ENCODE data around the gene PTPN1.
"Not testable (repeated sequence)": the region's sequence is repeated elsewhere in the genome, so short reads cannot be mapped to it uniquely, and the experiment has no call there.

The PTPN1 gene

DNA sequence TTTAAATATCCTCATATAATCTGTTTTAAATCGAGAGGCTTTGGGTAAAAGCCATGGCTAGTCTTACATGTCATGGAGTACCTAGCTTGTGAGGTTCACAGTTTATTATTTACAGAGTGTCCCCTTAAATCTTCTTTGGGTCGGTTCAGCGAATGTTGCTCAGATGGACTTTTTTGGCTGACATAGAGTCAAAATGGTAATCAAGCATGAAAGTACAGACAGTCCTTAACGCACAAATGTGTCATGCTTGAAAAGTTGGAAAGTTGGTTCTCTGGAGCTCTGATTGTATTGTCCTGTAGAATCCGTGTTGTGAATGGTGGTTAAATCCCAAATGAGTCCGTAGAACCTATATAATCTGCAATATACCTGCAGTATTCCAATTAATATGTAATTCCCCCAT is 22.0 kb downstream of the PTPN1 start:
- DNase-seq (ENCODE audit: low read depth): no peak

- no peak for DNase-seq (ENCODE audit: low read depth)
These were observed 22.9 kb downstream of the PTPN1 start for GRCh38 chr20:50533061-50533460.

DNA sequence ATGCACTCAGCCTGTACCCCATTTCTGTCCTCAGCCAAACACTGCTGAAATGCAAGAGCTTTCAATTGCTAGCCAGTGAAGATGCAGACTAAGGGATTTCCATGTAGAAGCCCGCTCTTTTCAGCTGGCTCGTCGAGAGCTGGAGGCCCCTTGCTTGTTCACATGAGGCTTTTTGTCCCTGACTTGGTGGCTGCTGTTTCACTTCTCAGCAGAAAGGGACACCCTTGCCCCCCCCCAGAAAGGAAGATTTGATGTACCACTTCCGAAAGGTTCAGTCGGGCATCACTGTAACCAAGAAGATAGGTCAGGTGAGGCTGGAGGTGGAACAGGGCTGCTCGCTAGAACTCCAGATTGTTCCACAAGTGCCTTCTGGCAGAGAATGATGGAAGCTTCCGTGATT is 23.3 kb downstream of the PTPN1 start:
- no peak for DNase-seq (ENCODE audit: low read depth)

- no peak for DNase-seq (ENCODE audit: low read depth)
These were observed 24.4 kb downstream of the PTPN1 start for GRCh38 chr20:50534567-50534966.

- no peak for DNase-seq (ENCODE audit: low read depth)
These were observed 25.0 kb downstream of the PTPN1 start for GRCh38 chr20:50535162-50535561.

DNA sequence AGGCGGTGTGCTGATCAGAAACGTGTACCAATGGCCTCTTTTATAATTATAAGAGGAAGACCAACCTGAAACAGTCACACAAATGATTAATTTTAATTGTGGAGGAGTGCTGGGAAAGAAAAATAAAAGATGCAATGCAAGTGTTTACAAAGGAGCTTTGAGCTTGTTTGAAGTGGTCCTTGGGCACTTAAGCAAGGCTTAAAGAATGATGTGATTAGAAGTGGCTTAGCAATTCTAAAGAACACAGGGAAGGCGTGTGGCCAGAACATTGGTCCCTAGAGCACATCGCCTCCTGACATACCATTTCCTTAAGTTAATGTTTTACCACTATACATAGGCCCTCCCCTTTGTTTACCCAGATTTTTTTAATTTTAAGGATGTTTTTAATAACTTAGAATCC is 26.1 kb downstream of the PTPN1 start:
- no peak for DNase-seq (ENCODE audit: low read depth)

DNA sequence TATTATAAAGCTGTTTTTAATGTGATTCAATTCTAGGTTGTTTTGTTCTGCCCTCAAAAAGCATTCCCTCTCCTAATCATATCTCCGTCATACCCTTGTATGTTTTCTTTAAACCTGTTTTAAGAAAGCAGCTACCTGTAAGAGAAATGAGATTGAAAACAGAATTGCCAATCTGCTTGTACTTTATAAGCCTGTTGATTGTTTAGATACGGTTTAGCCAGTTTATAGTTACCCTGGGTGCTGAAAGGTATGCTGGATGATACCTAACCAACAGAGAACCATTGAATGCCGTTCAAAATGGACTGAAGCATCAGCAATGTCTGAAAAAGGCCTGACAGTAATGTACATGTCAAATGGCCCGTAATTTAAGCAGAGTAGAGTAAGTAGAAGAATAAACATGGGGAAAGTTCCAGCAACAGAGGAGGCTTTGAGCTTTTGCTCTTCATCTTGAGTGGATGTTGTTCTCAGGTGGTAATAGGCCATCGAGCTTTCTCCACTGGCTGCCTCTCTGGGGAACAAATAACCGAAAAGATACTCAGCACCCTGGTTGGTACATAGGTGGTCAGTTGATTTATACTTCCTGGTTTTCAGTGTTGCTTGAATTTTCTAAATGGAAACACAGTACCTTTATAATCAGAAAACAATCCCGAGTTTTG is 27.5 kb downstream of the PTPN1 start:
- no peak for DNase-seq (ENCODE audit: low read depth)

DNA sequence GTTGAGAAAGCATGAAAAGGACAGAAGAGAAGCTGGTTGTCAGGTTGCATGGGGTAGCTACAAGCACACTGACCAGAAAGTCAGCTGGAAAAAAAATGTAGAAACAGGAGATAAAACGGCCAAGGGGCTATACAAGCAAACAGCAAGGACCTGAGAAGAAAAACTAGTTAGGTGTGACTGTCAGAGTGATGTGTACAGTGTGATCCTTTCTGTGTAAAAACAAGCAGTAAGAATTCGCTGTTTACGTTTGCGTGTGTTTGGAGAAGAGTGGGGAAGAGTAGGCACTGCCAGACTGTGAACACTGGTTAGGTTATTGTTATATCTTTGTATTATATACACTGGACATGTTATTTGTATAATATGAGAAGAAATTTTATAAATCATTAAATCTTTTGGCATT is 28.1 kb downstream of the PTPN1 start:
- no peak for DNase-seq (ENCODE audit: low read depth)

- not testable (repeated sequence) for DNase-seq (ENCODE audit: low read depth)
These were observed 29.6 kb downstream of the PTPN1 start for GRCh38 chr20:50539798-50540197.

GRCh38 chr20:50540620-50541605 is 30.7 kb downstream of the PTPN1 start:
- DNase-seq (ENCODE audit: low read depth): peak; percentile 99

- no peak for DNase-seq (ENCODE audit: low read depth)
These were observed 31.4 kb downstream of the PTPN1 start for GRCh38 chr20:50541606-50542041.

- no peak for DNase-seq (ENCODE audit: low read depth)
These were observed 33.1 kb downstream of the PTPN1 start for GRCh38 chr20:50543326-50543725.

DNA sequence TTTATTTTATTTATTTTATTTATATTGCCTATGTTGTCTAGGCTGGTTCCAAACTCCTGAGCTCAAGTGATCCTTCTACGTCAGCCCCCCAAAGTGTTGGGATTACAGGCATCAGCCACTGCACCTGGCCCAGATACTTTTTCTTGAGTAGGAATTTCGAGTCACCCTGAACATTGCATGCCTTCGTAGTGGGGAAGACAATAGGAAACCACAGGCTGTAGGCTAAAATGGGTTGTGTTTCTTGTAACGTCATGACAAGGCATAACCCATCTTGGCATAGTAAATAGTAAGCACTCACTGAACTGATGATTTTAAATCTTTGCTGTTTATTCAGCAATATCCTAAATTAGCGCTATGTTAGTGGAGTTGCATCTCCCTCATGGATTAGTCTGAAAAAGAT is 34.9 kb downstream of the PTPN1 start:
- no peak for DNase-seq (ENCODE audit: low read depth)

- no peak for DNase-seq (ENCODE audit: low read depth)
These were observed 36.6 kb downstream of the PTPN1 start for GRCh38 chr20:50546729-50547314.

DNA sequence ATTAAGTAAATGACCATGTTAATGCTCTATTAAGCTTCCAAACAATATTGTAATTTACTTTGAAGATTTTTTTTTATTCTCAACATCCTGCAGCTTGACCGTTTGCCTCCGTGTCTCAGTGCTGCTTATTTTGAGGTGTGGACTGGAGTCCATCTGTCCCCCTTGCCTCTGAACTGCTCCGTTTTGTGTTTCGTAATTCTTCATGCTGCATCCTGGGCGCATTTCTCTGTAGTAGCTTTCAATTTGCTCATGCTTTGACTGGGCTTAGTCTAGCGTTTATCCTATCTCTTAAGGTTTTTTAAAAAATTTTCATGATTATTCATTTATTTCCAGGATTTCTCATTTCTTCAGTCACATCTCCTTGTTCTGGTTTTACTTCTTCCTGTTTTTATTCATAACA is 37.8 kb downstream of the PTPN1 start:
- DNase-seq (ENCODE audit: low read depth): no peak

GRCh38 chr20:50548396-50548795 is 38.2 kb downstream of the PTPN1 start:
- no peak for DNase-seq (ENCODE audit: low read depth)

DNA sequence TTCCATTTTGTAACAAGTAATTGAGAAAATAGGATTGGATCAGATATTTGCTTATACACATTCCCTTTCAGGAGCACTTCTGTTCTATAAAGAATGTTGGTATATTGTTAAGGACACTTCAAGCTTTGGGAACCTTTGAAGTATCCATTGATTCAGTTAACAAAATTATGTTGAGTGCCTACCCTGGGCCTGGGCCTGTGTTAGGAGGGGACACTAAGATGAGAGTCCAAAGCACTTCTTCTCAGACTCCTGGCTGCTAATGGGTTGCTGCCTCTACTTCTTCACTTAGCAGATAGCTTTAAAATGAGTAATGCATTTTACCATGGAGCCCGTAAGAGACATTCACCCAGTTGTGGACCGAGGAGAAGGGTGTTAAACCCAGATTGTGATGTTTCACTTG is 40.3 kb downstream of the PTPN1 start:
- no peak for DNase-seq (ENCODE audit: low read depth)

DNA sequence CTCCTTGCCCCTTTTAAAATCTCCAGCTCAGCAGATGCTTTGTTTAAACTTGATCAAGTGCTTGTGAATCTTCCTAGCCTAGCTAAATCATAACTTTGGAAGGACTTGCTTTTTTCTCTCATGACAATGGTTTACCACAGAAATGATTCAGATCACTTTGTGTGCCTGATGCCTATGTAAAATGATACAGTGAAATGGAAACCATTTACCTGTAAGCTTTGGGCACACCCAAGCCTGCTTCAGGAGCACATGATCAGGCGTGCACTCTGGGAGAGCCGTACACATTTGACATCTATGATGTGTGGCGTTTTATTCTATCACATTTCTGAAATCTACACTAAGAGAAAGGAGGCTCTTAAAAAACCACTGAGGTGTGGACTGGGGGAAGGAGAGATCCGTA is 41.1 kb downstream of the PTPN1 start:
- DNase-seq (ENCODE audit: low read depth): no peak

GRCh38 chr20:50552979-50553378 is 42.8 kb downstream of the PTPN1 start:
- DNase-seq (ENCODE audit: low read depth): no peak

- no peak for DNase-seq (ENCODE audit: low read depth)
These were observed 44.8 kb downstream of the PTPN1 start for GRCh38 chr20:50554694-50555579.

- DNase-seq (ENCODE audit: low read depth): no peak
These were observed 45.5 kb downstream of the PTPN1 start for GRCh38 chr20:50555662-50556061.
